ENCODE measurements around the gene PALLD. TPM values are rescaled to one million over a fixed set of nuclear protein-coding genes. Genes with fewer than 3 reads are reported as not detected.
"Not testable (repeated sequence)": the region's sequence is repeated elsewhere in the genome, so short reads cannot be mapped to it uniquely, and the experiment has no call there.

Gene PALLD
- total RNA-seq, 4 donors from 2014 or later: 1,036 to 2,270 (median 2,202) TPM

DNA sequence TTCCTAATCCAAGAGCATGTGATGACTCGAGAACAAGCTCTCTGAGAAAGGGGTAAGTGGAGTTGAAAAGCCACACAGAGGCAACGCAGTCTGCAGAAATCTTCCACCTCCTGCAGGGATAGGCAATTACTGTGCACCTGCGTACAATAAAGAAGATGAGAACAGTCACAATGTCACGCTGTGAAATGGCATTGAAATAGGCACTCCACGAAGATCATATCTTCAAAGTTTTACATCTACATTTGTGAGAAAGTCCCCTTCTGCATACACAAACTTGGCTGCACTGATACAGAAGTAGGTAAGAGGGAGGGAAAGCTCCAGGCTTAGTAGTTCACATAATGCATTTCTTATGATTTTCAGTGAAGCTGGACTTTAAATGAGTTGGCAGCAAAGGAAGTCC, 43.7 kb upstream of the PALLD start:
- no peak overlapping the region for H3K4me3 ChIP-seq
- ATAC-seq: no peak
- TF ChIP-seq, protein P1, sequence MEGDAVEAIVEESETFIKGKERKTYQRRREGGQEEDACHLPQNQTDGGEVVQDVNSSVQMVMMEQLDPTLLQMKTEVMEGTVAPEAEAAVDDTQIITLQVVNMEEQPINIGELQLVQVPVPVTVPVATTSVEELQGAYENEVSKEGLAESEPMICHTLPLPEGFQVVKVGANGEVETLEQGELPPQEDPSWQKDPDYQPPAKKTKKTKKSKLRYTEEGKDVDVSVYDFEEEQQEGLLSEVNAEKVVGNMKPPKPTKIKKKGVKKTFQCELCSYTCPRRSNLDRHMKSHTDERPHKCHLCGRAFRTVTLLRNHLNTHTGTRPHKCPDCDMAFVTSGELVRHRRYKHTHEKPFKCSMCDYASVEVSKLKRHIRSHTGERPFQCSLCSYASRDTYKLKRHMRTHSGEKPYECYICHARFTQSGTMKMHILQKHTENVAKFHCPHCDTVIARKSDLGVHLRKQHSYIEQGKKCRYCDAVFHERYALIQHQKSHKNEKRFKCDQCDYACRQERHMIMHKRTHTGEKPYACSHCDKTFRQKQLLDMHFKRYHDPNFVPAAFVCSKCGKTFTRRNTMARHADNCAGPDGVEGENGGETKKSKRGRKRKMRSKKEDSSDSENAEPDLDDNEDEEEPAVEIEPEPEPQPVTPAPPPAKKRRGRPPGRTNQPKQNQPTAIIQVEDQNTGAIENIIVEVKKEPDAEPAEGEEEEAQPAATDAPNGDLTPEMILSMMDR (IDR thresholded peaks at IDR 0.05): no peak
- TF ChIP-seq POLR2AphosphoS5 (IDR thresholded peaks at IDR 0.05): no peak
- no peak for TF ChIP-seq POLR2A (IDR thresholded peaks at IDR 0.05)
- no peak for TF ChIP-seq EP300 (IDR thresholded peaks at IDR 0.05)
- no peak overlapping the region for H3K27ac ChIP-seq
- no peaks in the 10 kb centered on the region for H3K27me3 ChIP-seq
- peaks cover 0 to 30% of the 10 kb centered on the region in 2 donors for H3K36me3 ChIP-seq
- H3K9me3 ChIP-seq: no peaks in the 10 kb centered on the region
- 95 to 96% methylated on average over 4 to 5 of the region's 5 CpGs for WGBS, 2 donors (ENCODE audit: low coverage in 1 of 2)
- H3K4me1 ChIP-seq: no peaks in the 10 kb centered on the region

DNA sequence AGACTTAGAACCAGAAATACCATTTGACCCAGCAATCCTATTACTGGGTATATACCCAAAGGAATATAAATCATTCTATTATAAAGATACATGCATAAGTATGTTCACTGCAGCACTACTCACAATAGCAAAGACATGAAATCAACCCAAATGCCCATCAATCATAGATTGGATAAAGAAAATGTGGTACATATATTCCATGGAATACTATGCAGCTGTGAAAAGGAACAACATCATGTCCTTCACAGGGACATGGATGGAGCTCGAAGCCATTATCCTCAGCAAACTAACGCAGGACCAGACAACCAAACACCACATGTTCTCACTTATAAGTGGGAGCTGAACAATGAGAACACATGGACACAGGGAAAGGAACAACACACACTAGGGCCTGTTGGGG, 38.6 kb upstream of the PALLD start:
- H3K27me3 ChIP-seq, H3K4me3 ChIP-seq, H3K4me1 ChIP-seq, H3K27ac ChIP-seq, H3K9me3 ChIP-seq, ATAC-seq: not testable (repeated sequence)
- peaks cover 0 to 23% of the 10 kb centered on the region in 2 donors for H3K36me3 ChIP-seq
- 93 to 100% methylated on average over 2 of the region's 2 CpGs for WGBS, 2 donors (ENCODE audit: low coverage in 1 of 2)

DNA sequence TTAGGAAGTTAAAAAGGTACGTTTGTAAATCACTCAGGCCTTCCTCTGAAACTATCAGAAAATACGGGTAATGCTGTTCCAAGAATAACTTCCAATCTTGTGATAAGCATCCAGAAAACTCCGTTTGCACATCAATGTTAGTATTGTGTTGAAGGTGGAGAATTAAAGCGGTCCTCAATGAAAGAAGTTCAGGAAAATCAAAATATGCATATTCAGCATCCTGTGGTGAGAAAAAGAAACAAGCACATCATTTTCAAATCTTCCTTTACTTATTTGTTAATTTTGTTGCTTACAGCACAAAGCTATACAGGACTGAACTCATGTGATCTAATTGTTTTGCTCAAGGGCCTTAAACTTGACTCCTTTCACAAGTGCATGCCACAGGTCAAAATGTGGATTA, 35.0 kb upstream of the PALLD start:
- no peak overlapping the region for H3K27ac ChIP-seq
- H3K4me1 ChIP-seq: no peaks in the 10 kb centered on the region
- H3K9me3 ChIP-seq: no peaks in the 10 kb centered on the region
- no peaks in the 10 kb centered on the region for H3K27me3 ChIP-seq
- H3K4me3 ChIP-seq: no peak overlapping the region
- 85 to 100% methylated on average over 1 to 4 of the region's 4 CpGs for WGBS, 2 donors (ENCODE audit: low coverage in 1 of 2)
- peaks cover 0 to 18% of the 10 kb centered on the region in 2 donors for H3K36me3 ChIP-seq
- ATAC-seq: no peak
- no peak for TF ChIP-seq POLR2A (IDR thresholded peaks at IDR 0.05)
- TF ChIP-seq POLR2AphosphoS5 (IDR thresholded peaks at IDR 0.05): no peak
- TF ChIP-seq, protein P1 (IDR thresholded peaks at IDR 0.05): no peak
- no peak for TF ChIP-seq EP300 (IDR thresholded peaks at IDR 0.05)

DNA sequence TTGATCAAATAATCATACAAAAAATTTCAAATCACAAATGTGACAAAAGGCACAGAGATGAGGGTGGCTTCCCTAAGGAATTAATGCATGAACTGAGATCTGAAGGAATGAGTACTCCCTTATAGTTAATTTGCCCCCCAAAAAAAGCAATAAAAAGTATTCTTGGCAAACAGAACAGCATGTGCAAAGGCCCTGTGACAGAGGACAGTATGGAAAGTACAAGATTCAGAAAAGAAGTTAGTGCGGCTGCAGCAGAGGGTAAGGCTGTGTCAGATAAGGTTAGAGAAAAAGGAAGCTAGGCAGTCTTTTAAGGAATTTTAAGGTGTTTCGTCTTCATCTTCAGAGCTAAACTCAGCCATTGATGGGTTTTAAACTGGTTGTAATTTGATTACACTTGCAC, 23.9 kb upstream of the PALLD start:
- Histone ChIP-seq H3K4me3 (no peak overlapping the region), H3K36me3 (peaks cover 0 to 44% of the 10 kb centered on the region in 2 donors), H3K4me1 (no peaks in the 10 kb centered on the region), H3K27ac (no peak overlapping the region), H3K27me3 (no peaks in the 10 kb centered on the region), H3K9me3 (peaks cover 0 to under 1% (median 0%) of the 10 kb centered on the region in 3 donors)
- ATAC-seq: no peak
- WGBS, 2 donors (ENCODE audit: low coverage in 1 of 2): 92 to 100% methylated on average over 2 of the region's 2 CpGs
- TF ChIP-seq POLR2A (IDR thresholded peaks at IDR 0.05) (no peak), POLR2AphosphoS5 (IDR thresholded peaks at IDR 0.05) (no peak), EP300 (IDR thresholded peaks at IDR 0.05) (no peak)
- TF ChIP-seq, protein P1 (IDR thresholded peaks at IDR 0.05): no peak

DNA sequence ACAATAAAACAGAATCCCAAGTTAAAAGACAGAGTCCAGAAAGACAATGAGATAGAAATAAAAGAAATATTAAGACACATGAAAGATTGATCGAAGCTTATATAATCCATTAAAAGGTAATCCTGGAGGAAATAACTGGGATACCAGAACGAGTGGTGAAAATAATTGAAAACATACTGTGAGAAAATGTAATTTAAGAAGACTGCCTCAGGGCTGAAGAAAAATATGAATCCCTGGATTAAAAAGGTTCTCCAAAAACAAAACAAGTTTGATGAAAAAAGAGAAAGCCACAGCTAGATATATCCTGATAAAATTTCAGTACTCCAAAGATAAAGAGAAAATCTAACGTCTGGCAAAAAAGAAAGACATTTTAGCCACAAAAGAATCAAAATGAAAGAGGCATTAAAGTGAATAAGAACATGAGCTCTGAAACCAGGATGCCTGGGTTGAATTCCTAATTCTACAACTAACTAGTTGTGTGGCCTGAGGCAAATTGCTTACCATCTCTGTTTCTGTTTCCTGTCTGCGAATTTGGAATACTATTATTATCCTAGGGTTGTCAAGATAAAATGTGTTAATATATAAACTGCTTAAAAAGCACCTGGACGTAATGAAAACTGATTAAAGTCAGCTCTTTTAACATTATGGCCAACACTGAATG, 22.1 kb upstream of the PALLD start:
- Histone ChIP-seq H3K4me1 (peaks cover 0 to 13% (median 0%) of the 10 kb centered on the region in 3 donors), H3K36me3 (peaks cover 0 to 27% of the 10 kb centered on the region in 2 donors), H3K9me3 (no peaks in the 10 kb centered on the region), H3K27me3 (no peaks in the 10 kb centered on the region), H3K4me3 (no peak overlapping the region), H3K27ac (no peak overlapping the region)
- ATAC-seq: no peak
- 65 to 72% methylated on average over 5 of the region's 5 CpGs for WGBS, 2 donors (ENCODE audit: low coverage in 1 of 2)
- TF ChIP-seq EP300 (IDR thresholded peaks at IDR 0.05) (no peak), POLR2A (IDR thresholded peaks at IDR 0.05) (no peak), POLR2AphosphoS5 (IDR thresholded peaks at IDR 0.05) (no peak)
- TF ChIP-seq, protein P1 (IDR thresholded peaks at IDR 0.05): no peak

Data from gastroesophageal sphincter (tissue), 4 donors.